Right lung (tissue), 5 donors: Measurements from ENCODE around the gene ASPSCR1. TPM values are rescaled to one million over a fixed set of nuclear protein-coding genes. Genes with fewer than 3 reads are reported as not detected.

Source experiments
- DNase-seq, 2 donors: peaks; one replicate each; pipeline ENCODE4 v3.0.0-alpha.2; 2013
- polyA plus RNA-seq, 5 donors: library from polyadenylated mRNA; unstranded; fragments of 120-200 nt; gene quantifications; one replicate each; pipeline versions ENCODE4 v1.2.1 to v1.2.3, GENCODE V29; 2013; ENCODE audit warnings: inconsistent platforms in 1 of 5, low replicate concordance in 1 of 5; ENCODE audit not compliant: insufficient read length in 5 of 5, insufficient read depth in 1 of 5

ASPSCR1 gene
- polyA plus RNA-seq, 5 donors, result 32.9 to 68.3 (median 44.6) TPM

DNA sequence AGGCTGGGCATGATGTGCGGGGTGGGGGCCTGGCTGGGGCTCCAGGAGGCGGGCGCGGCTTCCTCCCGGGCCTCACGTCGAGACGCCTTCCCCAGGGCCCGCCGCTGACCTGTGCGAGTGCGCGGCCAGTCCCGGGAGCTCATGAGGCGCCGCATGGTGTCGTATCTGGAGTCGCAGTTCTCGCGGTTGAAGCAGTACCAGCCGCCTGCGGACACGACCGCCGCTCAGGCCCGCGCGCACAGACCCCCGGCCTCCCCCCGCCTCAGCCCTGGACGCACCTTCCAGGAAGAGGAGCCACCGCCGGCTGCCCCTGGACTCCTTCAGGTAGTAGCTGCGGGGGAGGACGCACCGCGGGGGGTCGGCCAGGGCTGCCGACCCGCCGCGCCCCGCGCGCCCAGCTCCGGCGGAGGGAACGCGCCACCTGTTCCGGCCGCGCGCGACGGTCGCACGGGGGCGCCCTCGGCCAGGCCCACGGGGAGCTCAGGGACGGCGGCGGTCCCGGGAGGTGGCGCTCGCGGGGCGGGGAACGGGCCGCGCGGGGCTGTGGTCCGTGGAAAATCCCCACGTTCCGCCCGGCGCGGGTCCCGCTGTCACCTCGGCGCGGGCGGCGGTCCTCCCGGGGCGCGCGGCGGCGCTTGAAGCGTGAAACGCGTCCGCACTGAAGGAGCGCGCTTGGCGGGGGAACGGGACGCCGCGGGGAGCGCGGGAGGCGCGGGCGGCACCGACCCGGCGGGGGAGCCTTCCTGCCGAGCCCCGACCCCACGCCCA is 17.9 kb upstream of the ASPSCR1 start:
- DNase-seq, result peak in 1 of 2 donors; percentile 51

DNA sequence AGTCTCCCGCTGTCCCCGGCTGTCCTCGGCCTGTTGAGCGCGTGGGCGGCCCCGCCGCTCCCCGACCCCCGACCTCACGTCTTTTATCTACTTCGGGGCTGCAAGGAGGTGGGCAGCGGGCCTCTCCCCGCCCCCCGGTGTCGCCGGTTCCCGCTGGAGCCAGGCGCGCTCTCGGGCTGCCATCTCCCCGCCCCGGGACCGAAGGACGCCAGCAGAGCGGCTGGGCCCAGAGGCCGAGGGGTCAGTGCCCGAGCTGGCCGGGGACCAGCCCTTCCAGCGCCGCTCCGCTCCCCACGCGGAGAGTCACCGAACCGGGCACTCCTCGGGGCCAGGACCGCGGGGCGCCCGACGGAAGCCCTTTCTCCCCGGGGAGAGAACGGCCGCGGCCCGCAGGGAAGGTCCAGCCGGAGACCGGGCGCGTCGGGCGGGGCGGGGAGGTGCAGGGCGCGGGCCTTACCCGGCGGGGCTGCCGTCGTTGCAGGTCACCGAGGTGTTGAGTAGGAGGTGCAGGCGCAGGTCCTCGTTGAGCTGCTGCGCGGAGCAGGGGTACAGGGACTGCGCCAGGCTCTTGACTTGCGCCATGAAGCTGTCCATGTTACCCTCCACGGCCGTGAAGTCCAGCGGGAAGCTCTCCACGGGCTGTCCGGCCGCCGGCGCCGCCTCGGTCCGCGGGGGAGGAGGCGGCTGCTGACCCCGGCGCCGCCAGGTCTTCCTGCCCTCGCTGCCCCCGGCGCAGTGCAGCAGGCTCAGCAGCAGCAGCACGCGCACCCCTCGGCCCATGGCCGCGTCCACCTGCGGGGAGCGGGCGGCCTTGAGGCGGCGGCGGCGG is 17.1 kb upstream of the ASPSCR1 start:
- no peak for DNase-seq

GRCh38 chr17:81961087-81961511 is 16.3 kb upstream of the ASPSCR1 start, which contains the start of gene NOTUM:
TSS of gene NOTUM (minus strand) at chr17:81961187. CDS start at chr17:81960909, 278 bp downstream.
- DNase-seq, result no peak

DNA sequence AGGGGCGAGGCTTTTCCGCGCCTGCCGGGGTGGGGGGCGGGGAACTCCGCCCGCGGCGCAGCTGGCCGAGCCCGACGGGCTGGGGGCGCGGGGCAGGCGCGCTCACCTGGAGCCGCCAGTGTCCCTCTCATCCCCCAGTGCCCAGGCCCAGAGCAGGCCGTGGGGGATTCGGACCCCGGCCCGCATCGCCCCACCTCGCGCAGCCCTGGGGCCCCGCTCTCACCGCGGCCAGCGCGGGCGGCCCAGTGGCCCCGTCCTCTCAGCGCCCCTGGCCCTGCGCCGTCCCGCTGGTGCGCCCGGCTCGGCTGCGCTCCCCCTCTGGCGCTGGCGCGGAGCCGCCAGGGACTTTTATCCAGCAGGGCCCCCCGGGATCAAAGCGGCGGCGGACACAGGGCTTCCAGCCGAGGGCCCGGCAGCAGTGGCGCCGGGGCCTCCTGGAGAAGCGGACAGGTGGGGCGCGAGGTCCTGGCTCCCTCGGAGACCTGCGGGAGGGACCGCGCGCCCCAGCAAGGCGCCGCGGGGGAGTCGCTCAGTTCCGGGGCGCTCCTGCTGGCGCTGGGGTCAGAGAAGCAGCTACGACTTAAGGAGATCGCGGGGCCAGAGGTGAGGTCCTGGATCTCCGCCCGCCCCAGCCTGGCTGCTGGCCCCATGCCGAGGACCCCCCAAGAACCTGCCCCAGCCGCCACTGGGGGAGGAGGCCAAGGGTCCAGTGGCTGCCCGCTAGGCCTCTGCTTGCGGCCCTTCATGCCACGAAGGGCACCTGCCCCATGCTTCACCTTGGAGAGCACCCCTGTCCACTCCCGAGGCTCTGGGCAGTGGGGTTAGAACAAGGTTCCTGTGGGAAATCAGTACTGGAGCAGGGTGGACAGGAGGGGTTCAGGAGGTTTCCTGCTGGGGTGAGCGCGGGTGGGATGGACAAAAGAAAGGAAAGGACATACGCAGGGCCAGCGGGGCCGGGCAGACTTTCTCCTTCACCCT is 15.6 kb upstream of the ASPSCR1 start:
- DNase-seq, result no peak

DNA sequence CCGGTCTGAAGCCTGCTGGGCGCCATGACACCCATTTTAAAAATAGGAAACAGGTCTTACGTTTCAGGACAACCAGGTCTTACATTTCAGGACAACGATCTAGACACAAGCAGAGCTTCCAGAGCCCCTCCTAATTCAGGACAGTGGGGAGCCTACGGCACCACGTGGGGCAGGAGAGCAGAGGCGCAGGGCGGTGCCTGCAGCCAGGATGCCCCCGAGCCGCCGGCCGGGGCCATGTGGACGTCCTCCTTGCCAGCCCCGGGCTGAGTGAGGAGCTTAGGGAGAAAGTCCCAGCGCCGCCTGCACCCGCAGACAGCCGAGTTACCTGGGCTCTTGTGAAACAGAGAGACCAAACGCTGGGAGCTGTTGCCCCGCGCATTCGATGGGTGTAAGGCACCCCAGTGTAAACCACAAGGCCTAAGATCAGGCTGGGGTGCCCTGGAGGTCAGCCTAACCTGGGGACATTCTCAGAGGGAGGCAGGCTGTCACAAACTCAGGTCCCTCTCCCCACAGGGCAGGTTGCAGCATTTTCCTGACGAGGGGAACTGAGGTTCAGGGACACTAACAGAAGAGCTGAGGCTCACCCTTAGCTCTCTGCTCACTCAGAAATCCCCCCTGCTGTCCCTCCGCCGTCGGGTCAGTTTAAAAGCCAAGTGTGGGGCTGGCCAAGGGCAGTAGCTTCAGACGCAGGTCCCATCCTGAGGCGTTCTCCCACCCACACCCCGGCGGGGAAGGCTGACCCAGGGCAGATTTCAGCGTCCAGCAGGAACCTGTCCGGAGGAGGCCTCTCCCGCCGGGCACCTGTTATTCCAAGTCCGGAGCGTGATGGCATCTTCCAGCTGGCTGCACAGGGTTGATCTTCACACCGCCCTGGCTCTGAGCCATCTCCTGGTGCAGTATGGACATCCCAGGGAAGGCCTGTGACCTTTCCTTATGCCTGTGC is 14.7 kb upstream of the ASPSCR1 start:
- no peak for DNase-seq

DNA sequence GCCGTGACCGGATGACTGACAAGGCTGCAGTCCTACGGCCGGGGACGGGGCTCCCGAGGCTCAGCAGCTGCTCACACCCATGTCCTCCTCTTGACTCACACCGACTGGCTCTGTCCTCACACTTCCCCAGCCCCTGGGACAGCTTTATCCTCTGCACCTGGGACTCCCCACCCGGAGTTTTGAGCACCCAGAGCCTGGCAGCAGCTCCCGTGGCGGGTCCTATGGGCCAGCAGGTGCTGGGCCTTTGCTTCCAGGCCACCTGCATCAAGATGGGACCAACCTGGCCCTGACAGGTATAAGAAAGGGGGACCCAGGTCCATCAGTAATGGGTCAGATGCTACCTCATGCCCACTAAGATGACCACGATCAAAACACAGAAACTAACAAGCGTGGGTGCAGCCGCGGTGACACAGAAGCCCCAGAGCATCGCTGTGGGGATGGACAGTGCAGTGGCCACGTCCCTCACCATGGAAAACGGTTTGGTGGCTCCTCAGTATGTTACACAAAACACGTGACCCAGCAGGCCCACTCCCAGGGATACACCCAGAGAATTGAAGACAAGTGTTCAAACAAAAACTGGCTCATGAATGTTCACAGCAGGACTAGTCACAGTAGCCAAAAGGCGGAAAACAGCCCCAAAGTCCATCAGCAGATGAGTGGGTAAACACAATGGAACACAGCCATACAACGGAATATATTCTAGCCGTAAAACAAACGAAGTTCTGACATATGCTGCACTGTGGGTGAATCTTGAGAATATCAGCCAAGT is 13.2 kb upstream of the ASPSCR1 start:
- DNase-seq, result no peak

GRCh38 chr17:81966343-81967243 is 10.8 kb upstream of the ASPSCR1 start:
- DNase-seq, result peak; percentile 90 to 93

- DNase-seq, result no peak
Measured at GRCh38 chr17:81967244-81967532, 10.2 kb upstream of the ASPSCR1 start.

DNA sequence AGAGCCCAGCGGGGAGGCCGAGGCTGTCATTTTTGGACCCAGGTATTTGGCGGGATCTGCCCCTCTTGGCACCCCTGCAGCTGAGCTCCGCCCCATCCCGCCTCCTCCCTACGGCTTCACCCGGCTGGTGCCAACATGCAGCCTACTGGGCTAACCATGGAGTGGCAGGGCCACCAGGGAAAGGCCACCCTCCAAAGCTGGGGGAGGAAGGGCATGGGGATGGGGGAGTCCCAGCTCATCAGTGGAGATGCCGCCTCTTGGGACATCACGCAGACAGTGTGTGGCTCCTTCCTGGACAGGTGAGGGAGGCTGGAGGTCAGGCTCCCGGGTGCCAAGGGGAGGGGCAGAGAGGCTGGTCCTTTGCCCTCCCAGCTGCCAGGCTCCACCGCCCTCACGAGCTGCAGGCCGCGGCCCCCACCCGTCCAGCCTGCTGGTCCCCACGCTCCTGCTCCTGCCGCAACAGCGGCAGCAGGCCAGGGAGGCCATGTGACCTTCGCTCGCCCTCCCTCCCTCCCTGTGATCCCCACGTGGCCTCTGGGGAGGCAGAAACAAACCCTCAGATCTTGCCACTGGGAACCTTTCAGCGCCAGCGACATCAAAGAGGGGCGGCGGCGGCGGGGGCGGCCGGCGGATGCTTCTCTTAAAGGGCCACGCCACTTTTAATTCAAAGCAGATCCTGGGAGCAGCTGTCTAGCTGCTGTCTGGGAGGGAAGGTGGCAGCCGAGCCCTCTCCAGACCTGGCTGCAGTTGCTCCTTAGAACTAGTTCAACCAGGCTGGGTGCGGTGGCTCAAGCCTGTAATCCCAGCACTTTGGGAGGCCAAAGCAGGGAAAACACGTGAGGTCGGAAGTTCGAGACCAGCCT is 9.7 kb upstream of the ASPSCR1 start:
- DNase-seq, result peak; percentile 80 to 88

GRCh38 chr17:81968396-81968745 is 9.1 kb upstream of the ASPSCR1 start:
- no peak for DNase-seq

DNA sequence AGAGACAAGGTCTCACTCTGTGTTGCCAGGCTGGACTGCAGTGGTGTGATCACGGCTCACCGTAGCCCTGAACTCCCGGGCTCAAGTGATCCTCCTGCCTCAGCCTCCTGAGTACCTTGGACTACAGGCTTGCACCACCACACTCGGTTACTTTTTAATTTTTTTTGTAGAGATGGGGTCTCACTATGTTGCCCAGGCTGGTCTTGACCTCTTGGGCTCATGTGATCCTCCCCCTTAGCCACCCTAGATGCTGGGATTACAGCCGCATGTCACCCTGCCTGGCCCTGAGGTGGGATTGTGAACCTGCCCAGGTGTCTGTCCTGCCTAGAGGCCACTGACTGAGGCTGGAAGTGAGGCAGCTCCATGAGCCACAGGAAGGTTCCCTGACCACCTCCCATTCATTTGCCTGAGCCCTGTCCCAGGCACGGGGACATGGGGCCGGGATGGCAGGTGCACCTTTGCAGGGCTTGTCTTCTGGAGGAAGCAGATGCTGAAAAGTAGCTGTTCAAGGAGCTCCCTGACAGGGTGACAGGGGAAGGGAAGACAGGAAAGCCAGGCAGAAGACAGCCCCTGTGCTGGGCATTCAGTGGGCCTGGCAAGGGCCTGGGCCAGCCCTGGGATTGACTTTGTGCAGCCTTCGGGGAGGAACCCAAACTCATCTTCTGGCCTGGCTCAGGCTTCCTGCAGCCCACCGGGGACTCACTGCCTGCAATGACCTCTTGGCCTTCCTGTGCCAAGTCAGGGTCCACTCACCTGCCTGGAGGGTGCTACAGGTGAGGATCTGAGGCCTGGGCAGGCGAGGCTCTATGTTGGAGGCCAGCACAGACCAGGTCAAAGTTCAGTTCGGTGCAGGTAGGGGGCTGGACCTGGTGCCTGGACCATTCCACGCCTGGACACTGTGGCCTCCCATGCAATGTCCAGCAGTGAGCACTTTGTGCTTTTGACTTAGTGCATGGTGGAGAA is 8.3 kb upstream of the ASPSCR1 start:
- DNase-seq, result no peak

DNA sequence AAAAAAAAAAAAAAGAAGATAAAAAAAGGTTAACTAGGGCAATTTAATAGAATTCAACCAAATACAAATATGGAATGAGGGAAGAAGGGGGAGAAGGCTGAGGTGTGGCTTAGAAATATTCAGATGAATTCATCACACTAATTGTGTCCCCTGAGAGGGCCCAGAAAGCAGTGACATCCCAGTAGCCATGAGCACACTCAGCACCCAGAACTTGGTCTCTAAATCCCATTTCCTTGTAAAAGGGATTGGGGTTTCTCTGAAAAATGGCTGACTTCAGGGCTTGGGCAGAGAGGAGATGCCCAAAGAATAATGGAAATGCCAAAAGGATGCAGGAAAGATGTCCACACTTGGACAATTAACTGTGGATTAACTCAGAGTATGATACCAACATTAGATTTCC is 4.0 kb upstream of the ASPSCR1 start:
- DNase-seq, result no peak

- no peak for DNase-seq
Measured at GRCh38 chr17:81976332-81977210, 858 bp upstream of the ASPSCR1 start.

DNA sequence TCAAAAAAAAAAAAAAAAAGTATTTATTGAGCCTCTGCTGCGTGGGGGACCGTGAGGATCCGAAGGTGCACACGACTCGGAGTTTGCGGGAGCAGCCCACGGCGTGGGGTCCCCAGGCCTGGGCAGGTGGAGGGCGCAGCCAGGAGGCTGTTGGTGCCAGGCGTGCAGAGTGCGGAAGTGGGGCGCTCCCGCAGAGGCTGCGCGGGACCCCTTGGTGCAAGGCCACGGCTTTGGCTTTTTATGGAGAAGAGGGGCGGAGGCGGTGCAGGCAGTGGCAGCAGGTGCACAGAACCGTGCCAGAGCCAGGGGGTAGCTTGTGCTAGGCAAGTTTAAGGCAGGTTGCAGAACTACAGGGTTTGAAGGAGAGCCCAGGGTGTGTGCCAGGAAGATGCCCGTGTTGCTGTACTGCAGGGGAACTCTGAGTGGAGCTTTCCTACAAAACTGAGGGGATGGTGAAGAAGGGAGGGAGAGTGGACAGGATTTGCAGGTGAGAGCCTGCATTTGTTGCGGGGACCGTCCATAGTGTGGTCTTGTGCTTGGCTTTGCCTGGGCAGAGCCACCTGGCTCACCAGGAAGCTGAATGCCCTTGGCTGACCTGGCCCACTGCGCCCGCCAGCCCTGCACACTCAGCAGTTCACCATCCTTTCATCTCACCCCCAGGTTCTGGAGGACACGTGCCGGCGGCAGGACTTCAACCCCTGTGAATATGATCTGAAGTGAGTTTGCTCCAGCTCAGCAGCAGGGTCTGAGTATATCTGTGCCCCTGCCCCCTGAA is 1.3 kb downstream of the ASPSCR1 start:
- no peak for DNase-seq

DNA sequence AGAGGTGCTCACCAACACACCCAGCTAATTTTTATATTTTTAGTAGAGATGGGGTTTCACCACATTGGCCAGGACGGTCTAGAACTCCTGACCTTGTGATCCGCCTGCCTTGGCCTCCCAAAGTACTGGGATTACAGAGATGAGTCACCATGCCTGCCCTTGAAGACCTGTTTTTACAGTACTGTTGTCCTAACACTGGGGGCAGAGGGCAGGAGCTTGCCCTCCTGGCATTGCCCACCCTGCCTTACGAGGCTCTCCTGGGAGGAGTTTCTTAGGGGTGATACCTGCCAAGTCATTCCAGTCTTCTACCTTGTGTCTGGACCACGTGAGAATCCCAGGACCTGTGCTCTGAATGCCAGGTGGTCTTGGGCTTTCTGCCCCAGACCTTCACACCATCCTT is 2.7 kb downstream of the ASPSCR1 start:
- DNase-seq, result no peak
